GM20000 (cell line): ENCODE measurements around the gene MYH10.

Experiments
- DNase-seq: peaks from one replicate; pipeline ENCODE4 v3.0.0; 2012; ENCODE audit warnings: low spot score
- TF ChIP-seq, protein P1 (sequence below): IDR thresholded peaks from 2 replicates; pipeline ENCODE4 v1.5.1; 2012; ENCODE audit warnings: mild to moderate bottlenecking, control low read depth; ENCODE audit errors: extremely low read depth, missing control alignments

The MYH10 gene

DNA sequence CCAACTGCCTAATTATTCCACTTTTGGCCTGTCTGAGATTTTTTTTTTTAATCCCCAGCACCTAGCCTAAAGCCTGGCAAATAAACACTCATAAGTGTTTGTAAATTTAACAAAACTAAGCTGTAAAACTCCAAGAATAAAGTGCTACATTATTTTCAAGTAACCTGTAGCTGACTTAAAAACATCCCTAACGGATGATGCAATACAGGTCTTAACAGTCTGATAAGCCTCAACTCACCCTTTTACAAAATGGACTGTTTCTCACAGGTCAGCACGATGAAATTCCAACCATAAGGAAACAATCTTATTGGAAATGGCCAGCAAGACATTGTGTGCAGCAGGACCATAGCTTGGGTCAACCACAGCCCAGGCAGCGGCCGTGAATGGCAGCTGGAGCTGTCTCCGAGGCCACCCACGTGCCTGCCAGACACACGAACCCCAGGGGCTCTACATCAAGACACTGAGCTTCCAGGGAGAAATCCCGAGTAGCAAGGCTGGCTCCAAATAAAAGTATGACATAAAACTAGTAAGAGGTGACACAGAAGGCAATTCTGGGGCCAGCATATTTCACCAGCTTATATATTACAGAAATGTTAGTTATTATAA lies 135.9 kb downstream of the MYH10 start:
- TF ChIP-seq, protein P1, sequence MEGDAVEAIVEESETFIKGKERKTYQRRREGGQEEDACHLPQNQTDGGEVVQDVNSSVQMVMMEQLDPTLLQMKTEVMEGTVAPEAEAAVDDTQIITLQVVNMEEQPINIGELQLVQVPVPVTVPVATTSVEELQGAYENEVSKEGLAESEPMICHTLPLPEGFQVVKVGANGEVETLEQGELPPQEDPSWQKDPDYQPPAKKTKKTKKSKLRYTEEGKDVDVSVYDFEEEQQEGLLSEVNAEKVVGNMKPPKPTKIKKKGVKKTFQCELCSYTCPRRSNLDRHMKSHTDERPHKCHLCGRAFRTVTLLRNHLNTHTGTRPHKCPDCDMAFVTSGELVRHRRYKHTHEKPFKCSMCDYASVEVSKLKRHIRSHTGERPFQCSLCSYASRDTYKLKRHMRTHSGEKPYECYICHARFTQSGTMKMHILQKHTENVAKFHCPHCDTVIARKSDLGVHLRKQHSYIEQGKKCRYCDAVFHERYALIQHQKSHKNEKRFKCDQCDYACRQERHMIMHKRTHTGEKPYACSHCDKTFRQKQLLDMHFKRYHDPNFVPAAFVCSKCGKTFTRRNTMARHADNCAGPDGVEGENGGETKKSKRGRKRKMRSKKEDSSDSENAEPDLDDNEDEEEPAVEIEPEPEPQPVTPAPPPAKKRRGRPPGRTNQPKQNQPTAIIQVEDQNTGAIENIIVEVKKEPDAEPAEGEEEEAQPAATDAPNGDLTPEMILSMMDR: no peak
- DNase-seq: no peak

DNA sequence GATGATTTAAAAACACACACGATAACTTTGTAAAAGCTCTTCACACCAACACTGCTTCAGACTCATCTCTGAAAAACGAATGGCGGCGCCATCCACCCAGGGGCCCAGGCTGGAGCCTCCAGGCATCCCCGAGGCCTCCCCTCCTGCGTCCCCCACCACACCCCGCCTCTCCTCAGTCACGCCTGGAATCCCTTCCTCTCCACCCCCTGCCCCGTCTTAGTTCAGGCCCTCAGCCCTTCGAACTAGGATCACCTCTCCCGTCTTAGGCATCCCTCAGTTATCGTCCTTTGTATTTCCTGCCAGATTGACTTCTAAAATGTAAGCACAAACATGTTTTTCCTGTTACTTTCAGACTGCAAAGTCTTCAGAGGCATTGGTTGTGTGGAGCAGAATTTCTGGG lies 136.5 kb downstream of the MYH10 start:
- TF ChIP-seq, protein P1: no peak
- no peak for DNase-seq

DNA sequence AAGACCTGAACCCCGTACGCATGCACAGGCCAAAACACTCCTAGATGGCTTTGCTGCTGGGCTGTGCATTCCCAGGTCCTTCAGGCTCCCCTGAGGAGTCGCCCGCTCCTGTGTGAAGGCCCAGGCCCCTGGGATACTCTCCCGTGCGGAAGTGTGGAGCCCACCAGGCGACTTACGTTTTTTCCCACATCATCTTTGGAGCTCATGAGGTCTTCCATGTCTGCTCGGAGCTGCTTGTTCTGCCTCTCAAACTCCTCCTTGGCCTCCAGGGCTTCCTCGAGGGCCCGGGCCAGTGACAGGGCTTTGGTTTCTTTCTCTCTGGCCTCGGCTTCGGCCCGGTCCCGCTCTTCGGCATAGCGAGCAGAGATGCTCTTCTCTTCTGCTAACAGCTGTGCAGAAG lies 138.4 kb downstream of the MYH10 start:
- no peak for DNase-seq
- TF ChIP-seq, protein P1: no peak

DNA sequence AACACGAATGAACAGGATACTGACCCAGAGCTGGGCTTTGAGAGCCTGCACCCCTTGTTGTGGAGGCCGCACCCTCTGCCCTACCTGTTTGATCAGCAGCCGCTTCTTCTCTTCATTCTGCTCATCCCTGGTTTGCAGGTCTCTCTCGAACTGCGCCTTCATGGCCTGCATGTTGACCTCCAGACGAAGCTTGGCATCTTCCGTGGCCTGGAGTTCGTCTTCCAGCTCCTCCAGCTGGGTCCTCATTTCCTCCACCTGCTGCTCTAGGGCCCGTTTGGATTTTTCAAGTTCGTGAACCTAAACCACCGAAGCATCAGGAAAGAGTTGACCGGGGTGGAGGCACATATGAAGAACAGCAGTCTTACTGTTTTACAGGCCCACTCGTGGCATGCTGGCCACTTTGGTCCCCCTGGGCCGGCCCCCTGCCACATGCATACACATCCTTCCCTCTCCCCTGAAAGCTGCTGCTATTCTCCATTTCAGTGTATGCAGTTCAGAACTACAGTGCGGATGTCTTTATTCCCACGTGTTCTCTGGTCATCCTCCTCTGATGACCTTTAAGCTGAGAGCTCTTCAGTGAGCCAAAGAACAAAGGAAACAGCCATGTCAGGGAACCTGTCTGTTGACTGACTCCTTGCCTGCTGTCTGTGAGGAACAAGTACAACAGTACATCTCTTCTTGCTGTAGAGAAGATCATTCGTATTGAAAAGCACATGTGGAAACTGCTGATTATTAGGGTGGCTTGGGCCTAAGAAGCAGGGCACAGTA lies 140.1 kb downstream of the MYH10 start:
- TF ChIP-seq, protein P1: no peak
- no peak for DNase-seq

DNA sequence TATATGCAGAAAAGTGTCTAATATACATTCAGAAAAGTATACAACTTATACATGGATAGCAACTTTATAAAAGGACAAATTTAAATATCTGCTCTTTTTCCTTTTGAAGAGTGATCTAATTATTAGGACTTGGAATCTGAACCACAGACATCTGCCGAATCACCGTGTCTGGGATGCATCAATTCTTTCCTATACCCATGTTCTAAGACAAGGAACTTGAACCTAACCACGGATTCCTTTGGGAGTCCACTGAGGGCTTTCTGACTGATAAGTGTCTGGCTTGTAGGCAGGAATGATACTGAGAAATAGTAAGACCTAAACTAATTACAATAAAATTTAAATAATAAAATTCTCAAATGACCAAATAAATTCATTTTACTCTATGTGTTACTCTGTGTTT lies 140.7 kb downstream of the MYH10 start:
- TF ChIP-seq, protein P1: no peak
- DNase-seq: no peak

DNA sequence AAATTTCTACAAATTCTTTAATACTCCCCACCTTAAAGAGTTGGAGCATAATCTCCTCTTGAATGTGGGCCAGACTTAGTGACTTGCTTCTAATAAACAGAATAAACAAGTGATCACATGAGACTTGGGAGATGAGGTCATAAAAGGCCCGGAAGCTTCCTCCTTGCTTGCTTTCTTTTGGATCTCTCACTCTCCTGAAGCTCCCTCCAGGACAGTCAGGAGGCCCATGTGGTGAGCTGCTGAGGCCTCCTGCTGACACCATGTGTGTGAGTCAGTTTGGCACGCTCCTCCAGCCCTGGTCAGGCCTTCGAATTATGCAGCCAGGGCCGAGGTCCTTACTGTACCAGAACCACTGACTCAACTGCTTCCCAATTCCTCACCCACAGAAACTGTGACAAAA lies 141.6 kb downstream of the MYH10 start:
- TF ChIP-seq, protein P1: no peak
- DNase-seq: no peak

DNA sequence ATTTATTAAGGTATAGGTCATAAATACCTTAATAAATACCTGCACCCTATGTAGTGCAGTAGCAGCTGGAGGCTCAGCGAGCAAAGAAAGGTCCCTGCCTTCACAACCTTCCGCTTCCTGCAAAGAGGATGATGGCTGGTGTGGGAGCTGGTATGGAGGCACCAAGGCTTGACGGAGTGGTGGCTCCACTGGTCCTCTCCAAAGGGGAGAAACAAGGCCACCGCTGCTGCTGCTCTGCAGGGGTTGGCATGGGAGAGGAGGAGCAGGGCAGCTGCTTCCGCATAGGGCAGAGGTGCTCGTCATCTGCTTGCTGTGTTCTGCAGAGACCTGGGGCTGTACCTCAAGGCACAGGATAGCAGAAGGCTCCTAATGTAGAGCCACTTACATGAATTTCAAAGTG lies 142.0 kb downstream of the MYH10 start:
- TF ChIP-seq, protein P1: no peak
- no peak for DNase-seq
